ENCODE data around the gene DGAT2. TPM values are rescaled to one million over a fixed set of nuclear protein-coding genes. Genes with fewer than 3 reads are reported as not detected.

Gene DGAT2
- polyA plus RNA-seq (1.8 to 6.9 TPM (median 2.4 TPM) in 3 replicates), polyA minus RNA-seq (1.2 to 7.9 TPM (median 3.7 TPM) in 3 replicates)
- polyA plus RNA-seq (2011; ENCODE audit: low read depth) = 27.3 TPM
- 1.8 and 2.1 TPM in 2 replicates for polyA plus RNA-seq (2011; cell fraction: cytosol; rRNA removed)
- 3.5 and 3.6 TPM in 2 replicates for polyA plus RNA-seq (2011; cell fraction: nucleus; rRNA removed)
- 1.6 and 53.5 TPM in 2 replicates for polyA plus RNA-seq (2012; ENCODE audit: low replicate concordance)
- polyA minus RNA-seq (2011; cell fraction: cytosol; rRNA and poly(A)+ RNA removed) = 2.3 TPM
- 1.4 and 2.6 TPM in 2 replicates for polyA minus RNA-seq (2011; cell fraction: nucleus; rRNA and poly(A)+ RNA removed)

GRCh38 chr11:75768112-75768908, at the start of gene DGAT2:
Gene DGAT2 (plus strand): TSS chr11:75768778. CDS start chr11:75768992, 214 bp downstream.
- Histone ChIP-seq H3K27me3 (ENCODE audit: control insufficient read depth, extremely low read depth, insufficient read depth, low read length) (peaks cover 33% of the 10 kb centered on the region), H4K20me1 (ENCODE audit: control insufficient read depth, extremely low read depth, insufficient read depth, low read length) (no peaks in the 10 kb centered on the region), H3K9ac (ENCODE audit: control insufficient read depth, extremely low read depth, insufficient read depth, low read length) (peak within 1 kb of the TSS; percentile 73), H3K4me3 (ENCODE audit: control insufficient read depth in 2 of 3, extremely low read depth in 1 of 3, insufficient read depth in 2 of 3, low read depth in 1 of 3, low read length in 3 of 3) (peak within 1 kb of the TSS; percentile 45 to 63 (median 54)), H3K9me1 (ENCODE audit: control insufficient read depth, extremely low read depth, insufficient read depth, low read length) (no peaks in the 10 kb centered on the region), H3K4me2 (ENCODE audit: control insufficient read depth, extremely low read depth, insufficient read depth, low read depth, low read length) (peak within 1 kb of the TSS; percentile 77), H3K9me3 (ENCODE audit: control insufficient read depth, low read depth, low read length) (no peaks in the 10 kb centered on the region), H3K79me2 (ENCODE audit: control insufficient read depth, insufficient read depth, low read length) (no peaks in the 10 kb centered on the region), H3K27ac (ENCODE audit: control insufficient read depth, insufficient read depth, low read length) (peak within 1 kb of the TSS; percentile 34), H2AFZ (ENCODE audit: control insufficient read depth, low read length) (peak within 1 kb of the TSS; percentile 73), H3K4me1 (ENCODE audit: control insufficient read depth, extremely low read depth, insufficient read depth, low read length) (peaks cover 9% of the 10 kb centered on the region), H3K36me3 (ENCODE audit: control insufficient read depth in 2 of 2, extremely low read depth in 1 of 2, insufficient read depth in 2 of 2, low read length in 2 of 2) (no peaks in the 10 kb centered on the region)
- peak in 1 of 3 experiments; percentile 22 for TF ChIP-seq CTCF (optimal IDR thresholded peaks at IDR 0.05 in 1 of 3, IDR thresholded peaks at IDR 0.05 in 1 of 3, conservative IDR thresholded peaks at IDR 0.05 in 1 of 3; ENCODE audit: extremely low read depth in 1 of 3, insufficient read depth in 2 of 3, low read length in 3 of 3)
- no peak for TF ChIP-seq EZH2 (IDR thresholded peaks at IDR 0.05; ENCODE audit: low read length)
- DNase-seq (ENCODE audit: low read depth, low spot score) = no peak
- no peak for FAIRE-seq
- dilution Hi-C loops (cut with MboI; ENCODE audit: extremely low pct_ligation_motif_present, low sequenced_read_pairs) = no loop called here

GRCh38 chr11:75719340-75720239, 49.0 kb upstream of the DGAT2 start:
- Histone ChIP-seq H3K9ac (ENCODE audit: control insufficient read depth, extremely low read depth, insufficient read depth, low read length) (no peak overlapping the region), H3K9me1 (ENCODE audit: control insufficient read depth, extremely low read depth, insufficient read depth, low read length) (no peaks in the 10 kb centered on the region), H3K36me3 (ENCODE audit: control insufficient read depth in 2 of 2, extremely low read depth in 1 of 2, insufficient read depth in 2 of 2, low read length in 2 of 2) (no peaks in the 10 kb centered on the region), H3K4me2 (ENCODE audit: control insufficient read depth, extremely low read depth, insufficient read depth, low read depth, low read length) (no peak overlapping the region), H3K4me1 (ENCODE audit: control insufficient read depth, extremely low read depth, insufficient read depth, low read length) (peaks cover 8% of the 10 kb centered on the region), H3K4me3 (ENCODE audit: control insufficient read depth in 2 of 3, extremely low read depth in 1 of 3, insufficient read depth in 2 of 3, low read depth in 1 of 3, low read length in 3 of 3) (no peak overlapping the region), H3K9me3 (ENCODE audit: control insufficient read depth, low read depth, low read length) (no peaks in the 10 kb centered on the region), H2AFZ (ENCODE audit: control insufficient read depth, low read length) (no peak overlapping the region), H3K27ac (ENCODE audit: control insufficient read depth, insufficient read depth, low read length) (no peak overlapping the region), H4K20me1 (ENCODE audit: control insufficient read depth, extremely low read depth, insufficient read depth, low read length) (no peaks in the 10 kb centered on the region), H3K27me3 (ENCODE audit: control insufficient read depth, extremely low read depth, insufficient read depth, low read length) (peaks cover 12% of the 10 kb centered on the region), H3K79me2 (ENCODE audit: control insufficient read depth, insufficient read depth, low read length) (no peaks in the 10 kb centered on the region)
- no peak for FAIRE-seq
- TF ChIP-seq EZH2 (IDR thresholded peaks at IDR 0.05; ENCODE audit: low read length) (no peak), CTCF (optimal IDR thresholded peaks at IDR 0.05 in 1 of 3, IDR thresholded peaks at IDR 0.05 in 1 of 3, conservative IDR thresholded peaks at IDR 0.05 in 1 of 3; ENCODE audit: extremely low read depth in 1 of 3, insufficient read depth in 2 of 3, low read length in 3 of 3) (no peak)
- dilution Hi-C loops (cut with MboI; ENCODE audit: extremely low pct_ligation_motif_present, low sequenced_read_pairs) = no loop called here
- DNase-seq (ENCODE audit: low read depth, low spot score) = no peak
